Measurements from ENCODE around the gene ASXL3.

DNA sequence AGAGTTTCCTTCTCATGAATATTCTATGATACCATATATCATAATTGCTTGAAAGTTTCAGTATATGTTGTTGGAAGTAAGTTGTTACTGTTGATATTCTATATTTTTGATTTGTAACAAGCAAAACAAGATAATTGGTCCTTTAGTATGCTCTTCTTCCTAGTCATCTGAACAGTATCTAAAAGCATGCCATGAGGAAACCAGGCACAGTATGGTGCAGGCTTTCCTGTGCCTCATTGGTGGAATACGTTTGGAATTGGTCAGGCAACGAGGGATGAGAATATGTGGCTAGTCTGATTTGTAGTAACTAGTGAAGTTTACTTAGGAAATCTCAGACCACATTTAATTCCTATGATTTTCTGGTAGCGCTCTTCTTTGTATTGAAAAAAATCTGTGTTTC is 22.8 kb downstream of the ASXL3 start:
- TF ChIP-seq CTCF (IDR thresholded peaks at IDR 0.05; ENCODE audit: low read depth, low read length, poor library complexity, severe bottlenecking) (no peak), EZH2phosphoT487 (IDR thresholded peaks at IDR 0.05; ENCODE audit: borderline replicate concordance, low read length) (no peak)

All from DOHH2 (cell line).